Bronchial epithelial cell (primary cell): ENCODE results near the gene SAE1. TPM values are rescaled to one million over a fixed set of nuclear protein-coding genes. Genes with fewer than 3 reads are reported as not detected.
"Not testable (repeated sequence)": the region's sequence is repeated elsewhere in the genome, so short reads cannot be mapped to it uniquely, and the experiment has no call there.

Source experiments
- DNase-seq: peaks from one replicate; pipeline ENCODE4 v3.0.0-alpha.2; 2010; ENCODE audit warnings: low read depth
- FAIRE-seq: peaks from 2 replicates; lab custom pipeline; 2011; peaks lifted over from hg19 to GRCh38; lab: Jason Lieb, UNC
- H3K27me3 ChIP-seq: 2 replicates; pipeline ENCODE4 v1.5.1; 2011; ENCODE audit warnings: low read length; ENCODE audit not compliant: control insufficient read depth, insufficient read depth
- H3K36me3 ChIP-seq: 2 replicates; pipeline ENCODE4 v1.5.1; 2011; ENCODE audit warnings: low read length; ENCODE audit not compliant: control insufficient read depth, insufficient read depth
- H3K4me3 ChIP-seq: 2 replicates; pipeline ENCODE4 v1.5.1; 2011; ENCODE audit warnings: mild to moderate bottlenecking, low read depth, low read length, control low read depth
- total RNA-seq: library from RNA; depleted of rRNA; stranded (reverse); fragments of >200 nt; gene quantifications from 2 replicates; pipeline ENCODE4 v1.2.1, GENCODE V29; 2014
- TF ChIP-seq, protein P1 (sequence below): IDR thresholded peaks from 2 replicates; pipeline ENCODE4 v1.5.1; 2011; ENCODE audit warnings: mild to moderate bottlenecking, moderate library complexity, low read length, control low read depth, inconsistent platforms; ENCODE audit not compliant: insufficient read depth, severe bottlenecking

Gene SAE1
- total RNA-seq, 1 donor from 2014 or later = 90.6 TPM

DNA sequence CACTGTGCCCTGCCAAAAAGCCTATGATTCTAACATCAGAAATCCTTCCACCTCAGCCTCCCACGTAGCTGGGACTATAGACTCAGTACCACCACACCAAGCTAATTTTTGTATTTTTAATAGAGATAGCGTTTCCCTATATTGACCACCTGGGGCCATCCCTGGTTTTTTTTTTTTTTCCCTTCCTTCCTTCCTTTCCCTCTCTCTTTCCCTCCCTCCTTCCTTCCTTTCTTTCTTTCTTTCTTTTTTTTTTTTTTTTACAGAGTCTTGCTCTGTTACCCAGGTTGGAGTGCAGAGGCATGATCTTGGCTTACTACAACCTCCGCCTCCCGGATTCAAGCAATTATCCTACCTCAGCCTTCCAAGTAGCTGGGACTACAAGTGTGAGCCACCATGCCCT, 1.1 kb upstream of the SAE1 start:
- Histone ChIP-seq H3K36me3 (no peaks in the 10 kb centered on the region), H3K27me3 (no peaks in the 10 kb centered on the region), H3K4me3 (no peak overlapping the region)
- FAIRE-seq (no peak), DNase-seq (no peak)
- TF ChIP-seq, protein P1, sequence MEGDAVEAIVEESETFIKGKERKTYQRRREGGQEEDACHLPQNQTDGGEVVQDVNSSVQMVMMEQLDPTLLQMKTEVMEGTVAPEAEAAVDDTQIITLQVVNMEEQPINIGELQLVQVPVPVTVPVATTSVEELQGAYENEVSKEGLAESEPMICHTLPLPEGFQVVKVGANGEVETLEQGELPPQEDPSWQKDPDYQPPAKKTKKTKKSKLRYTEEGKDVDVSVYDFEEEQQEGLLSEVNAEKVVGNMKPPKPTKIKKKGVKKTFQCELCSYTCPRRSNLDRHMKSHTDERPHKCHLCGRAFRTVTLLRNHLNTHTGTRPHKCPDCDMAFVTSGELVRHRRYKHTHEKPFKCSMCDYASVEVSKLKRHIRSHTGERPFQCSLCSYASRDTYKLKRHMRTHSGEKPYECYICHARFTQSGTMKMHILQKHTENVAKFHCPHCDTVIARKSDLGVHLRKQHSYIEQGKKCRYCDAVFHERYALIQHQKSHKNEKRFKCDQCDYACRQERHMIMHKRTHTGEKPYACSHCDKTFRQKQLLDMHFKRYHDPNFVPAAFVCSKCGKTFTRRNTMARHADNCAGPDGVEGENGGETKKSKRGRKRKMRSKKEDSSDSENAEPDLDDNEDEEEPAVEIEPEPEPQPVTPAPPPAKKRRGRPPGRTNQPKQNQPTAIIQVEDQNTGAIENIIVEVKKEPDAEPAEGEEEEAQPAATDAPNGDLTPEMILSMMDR = no peak

DNA sequence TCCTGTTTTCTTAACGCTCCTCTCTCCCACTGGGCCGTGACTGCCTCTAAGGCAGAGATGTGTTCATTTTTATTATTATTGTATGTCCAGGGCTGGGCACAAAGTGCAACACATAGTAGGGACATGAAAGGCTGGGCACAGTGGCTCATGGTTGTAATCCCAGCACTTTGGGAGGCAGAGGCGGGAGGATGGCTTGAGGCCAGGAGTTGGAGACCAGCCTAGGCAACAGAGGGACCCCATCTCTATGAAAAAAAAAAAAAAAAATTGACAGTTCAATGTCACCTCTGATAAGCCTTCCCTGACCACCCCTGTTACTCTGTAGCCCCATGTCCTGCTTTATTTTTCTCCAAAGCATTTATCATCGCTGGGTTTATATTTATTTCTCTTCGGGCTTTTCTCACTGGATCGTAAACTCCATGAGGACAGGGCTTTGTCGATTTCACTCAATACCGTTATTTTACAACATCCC, 481 bp upstream of the SAE1 start:
- H3K27me3 ChIP-seq = no peaks in the 10 kb centered on the region
- DNase-seq = no peak
- TF ChIP-seq, protein P1 = no peak
- peak overlapping the region; percentile 91 for H3K4me3 ChIP-seq
- H3K36me3 ChIP-seq = no peaks in the 10 kb centered on the region
- FAIRE-seq = no peak

DNA sequence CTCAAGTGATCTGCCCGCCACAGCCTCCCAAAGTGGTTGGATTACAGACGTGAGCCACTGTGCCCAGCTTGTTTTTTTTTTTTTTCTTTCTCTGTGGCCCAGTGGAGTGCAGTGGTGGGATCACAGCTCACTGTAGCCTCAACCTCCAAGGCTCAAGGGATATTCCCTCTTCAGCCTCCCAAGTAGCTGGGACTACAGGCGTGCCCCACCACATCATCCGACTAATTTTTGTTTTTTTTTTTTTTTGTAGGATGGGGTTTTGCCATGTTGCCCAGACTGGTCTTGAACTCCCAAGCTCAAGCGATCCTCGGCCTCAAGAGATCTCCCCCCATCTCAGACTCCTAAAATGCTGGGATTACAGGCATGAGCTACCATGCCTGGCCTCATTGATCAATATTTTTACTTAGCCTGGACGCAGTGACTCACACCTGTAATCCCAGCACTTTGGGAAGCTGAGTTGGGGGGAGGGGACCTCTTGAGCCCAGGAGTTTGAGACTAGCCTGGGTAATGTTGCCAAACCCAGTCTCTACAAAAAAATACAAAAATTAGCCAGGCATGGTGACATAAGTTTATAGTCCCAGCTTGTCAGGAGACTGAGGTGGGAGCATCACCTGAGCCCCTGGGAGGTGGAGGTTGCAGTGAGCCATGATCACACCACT, 1.7 kb downstream of the SAE1 start:
- TF ChIP-seq, protein P1 = no peak
- DNase-seq = no peak
- no peak for FAIRE-seq
- H3K36me3 ChIP-seq = no peaks in the 10 kb centered on the region
- no peaks in the 10 kb centered on the region for H3K27me3 ChIP-seq
- no peak overlapping the region for H3K4me3 ChIP-seq

DNA sequence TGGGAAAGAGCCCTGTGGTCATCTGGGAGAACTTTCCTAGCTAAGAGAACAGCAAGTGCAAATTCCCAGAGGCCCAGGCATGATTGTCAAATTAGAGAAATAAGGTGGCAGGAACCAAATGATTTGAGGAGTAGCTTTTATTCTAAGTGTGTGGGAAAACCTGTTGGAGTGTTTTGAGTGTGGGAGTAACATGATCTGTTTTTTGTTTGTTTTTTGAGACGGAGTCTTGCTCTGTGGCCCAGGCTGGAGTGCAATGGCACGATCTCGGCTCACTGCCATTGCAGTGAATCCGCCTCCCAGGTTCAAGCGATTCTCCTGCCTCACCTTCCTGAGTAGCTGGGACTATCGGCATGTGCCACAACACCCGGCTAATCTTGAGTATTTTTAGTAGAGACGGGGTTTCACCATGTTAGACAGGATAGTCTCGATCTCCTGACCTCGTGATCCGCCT, 2.4 kb downstream of the SAE1 start:
- H3K27me3 ChIP-seq = no peaks in the 10 kb centered on the region
- FAIRE-seq = no peak
- peaks cover 2% of the 10 kb centered on the region for H3K36me3 ChIP-seq
- DNase-seq = no peak
- TF ChIP-seq, protein P1 = no peak
- H3K4me3 ChIP-seq = no peak overlapping the region

DNA sequence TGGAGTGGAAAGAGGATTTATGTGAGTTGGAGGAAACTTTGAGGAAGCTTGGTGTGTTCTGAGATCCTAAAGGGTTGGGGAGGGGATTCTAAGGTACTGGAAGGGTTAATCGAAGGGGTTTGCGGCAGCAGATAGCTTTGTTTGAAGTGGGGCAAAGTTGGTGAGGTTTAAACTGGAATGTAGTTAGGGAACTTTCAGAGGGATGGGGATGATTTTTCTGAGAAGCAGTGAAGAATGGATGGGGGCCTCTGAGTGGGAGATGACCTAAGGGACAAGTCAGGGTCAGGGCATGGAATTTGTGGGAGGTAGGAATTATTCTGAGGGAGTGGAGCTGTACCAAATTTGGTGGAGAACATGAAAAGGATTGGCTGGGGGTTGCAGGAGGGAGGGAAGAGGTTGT, 3.9 kb downstream of the SAE1 start:
- FAIRE-seq (no peak), DNase-seq (no peak)
- no peaks in the 10 kb centered on the region for H3K27me3 ChIP-seq
- TF ChIP-seq, protein P1 = no peak
- no peak overlapping the region for H3K4me3 ChIP-seq
- peaks cover 2% of the 10 kb centered on the region for H3K36me3 ChIP-seq

DNA sequence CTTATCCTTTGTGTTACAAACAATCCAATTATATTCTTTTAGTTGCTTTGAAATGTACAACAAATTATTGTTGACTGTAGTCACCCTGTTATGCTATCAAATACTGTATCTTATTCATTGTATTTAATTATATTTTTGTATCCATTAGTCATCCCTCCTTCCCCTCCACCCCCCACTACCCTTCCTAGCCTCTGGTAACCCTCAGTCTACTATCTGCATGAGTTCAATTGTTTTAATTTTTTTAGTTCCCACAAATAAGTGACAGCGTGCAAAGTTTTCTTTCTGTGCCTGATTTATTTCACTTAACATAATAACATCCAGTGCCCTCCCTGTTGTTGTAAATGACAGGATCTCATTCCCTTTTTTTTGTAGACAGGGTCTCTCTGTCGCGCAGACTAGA, 4.5 kb downstream of the SAE1 start:
- DNase-seq (no peak), FAIRE-seq (no peak)
- H3K4me3 ChIP-seq = no peak overlapping the region

DNA sequence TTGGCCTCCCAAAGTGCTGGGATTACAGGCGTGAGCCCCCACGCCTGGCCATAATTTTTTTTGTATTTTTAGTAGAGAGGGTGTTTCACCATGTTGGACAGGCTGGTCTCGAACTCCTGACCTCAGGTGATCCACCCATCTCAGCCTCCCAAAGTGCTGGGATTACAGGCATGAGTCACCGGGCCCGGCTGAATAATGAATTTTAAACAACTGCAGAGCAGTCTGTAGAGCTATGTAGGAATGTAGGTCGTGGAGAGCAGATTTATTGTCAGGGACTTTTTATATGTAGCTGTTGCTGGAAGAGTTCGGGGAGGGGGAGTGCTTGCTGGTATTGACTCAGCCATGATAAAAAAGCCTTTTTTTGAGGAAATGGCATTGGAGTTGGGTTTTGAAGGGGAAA, 10.6 kb downstream of the SAE1 start:
- not testable (repeated sequence) for H3K4me3 ChIP-seq, H3K27me3 ChIP-seq, H3K36me3 ChIP-seq, FAIRE-seq, DNase-seq

More for the DNA sequence above, 4.5 kb downstream of the SAE1 start:
- Histone ChIP-seq H3K27me3 (no peaks in the 10 kb centered on the region), H3K36me3 (peaks cover 2% of the 10 kb centered on the region)
- TF ChIP-seq, protein P1 = no peak
